Activated CD4-positive, alpha-beta T cell treated with anti-CD3 and anti-CD28 coated beads, Interleukin-2, amount 50 U/mL, for 24 hours (primary cell): ENCODE measurements around the gene KCTD14.
"Not testable (repeated sequence)": the region's sequence is repeated elsewhere in the genome, so short reads cannot be mapped to it uniquely, and the experiment has no call there.

Source experiments
- DNase-seq, 2 donors: peaks; one replicate each; pipeline ENCODE4 v3.0.0-alpha.2; 2020; ENCODE audit warnings: low read depth in 1 of 2, low spot score in 1 of 2

KCTD14 gene, protein sequence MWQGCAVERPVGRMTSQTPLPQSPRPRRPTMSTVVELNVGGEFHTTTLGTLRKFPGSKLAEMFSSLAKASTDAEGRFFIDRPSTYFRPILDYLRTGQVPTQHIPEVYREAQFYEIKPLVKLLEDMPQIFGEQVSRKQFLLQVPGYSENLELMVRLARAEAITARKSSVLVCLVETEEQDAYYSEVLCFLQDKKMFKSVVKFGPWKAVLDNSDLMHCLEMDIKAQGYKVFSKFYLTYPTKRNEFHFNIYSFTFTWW

DNA sequence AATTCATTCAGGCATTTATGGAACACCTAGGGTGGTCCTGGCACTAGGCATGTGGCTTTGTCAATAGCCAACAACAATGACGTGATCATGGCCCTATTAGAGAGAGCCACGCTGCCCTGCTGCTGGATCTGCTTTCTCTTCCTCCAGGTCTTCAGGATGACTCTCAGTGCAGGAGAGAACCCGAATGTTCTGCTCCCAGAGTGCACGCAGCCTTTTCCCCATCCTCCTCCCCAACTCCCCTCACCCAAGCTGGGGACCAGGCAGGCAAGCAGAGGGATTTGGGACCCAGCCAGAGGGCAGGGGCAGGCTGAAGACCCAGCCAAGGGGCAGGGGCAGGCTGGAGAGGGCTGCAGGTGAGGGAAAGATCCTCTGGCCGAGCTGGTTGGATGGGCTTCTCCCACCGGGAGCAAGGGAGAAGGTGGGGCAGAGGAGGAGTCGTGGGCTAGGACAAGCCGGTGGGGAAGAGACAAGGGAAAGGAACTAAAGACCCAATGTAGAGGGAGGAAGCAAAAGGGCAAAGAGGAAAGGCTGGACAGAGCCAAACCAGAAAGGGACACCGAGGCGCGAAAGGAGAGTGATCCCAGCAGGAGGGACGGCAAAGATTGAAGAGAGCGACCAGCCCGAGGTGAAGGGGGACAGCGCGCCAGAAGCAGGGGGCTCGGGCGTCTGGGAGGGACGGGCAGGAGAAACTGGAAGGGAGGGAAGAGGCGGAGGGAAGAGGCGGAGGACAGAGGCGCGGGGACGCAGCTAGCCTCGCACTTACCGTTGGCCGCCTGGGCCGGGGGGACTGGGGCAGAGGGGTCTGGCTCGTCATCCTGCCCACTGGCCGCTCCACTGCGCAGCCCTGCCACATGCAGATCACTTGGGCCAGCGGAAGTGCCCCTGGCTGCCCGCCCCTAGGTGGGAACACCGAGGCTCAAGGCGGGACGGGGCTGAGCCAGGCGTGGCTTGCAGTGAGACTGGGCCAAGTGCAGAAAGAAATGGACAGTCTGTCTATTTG is at the start of gene KCTD14:
Gene KCTD14 (minus strand): TSS at position 880 of the 1,000 bp plus-strand sequence. CDS start 27 bp downstream, at position 853.
- DNase-seq: no peak

DNA sequence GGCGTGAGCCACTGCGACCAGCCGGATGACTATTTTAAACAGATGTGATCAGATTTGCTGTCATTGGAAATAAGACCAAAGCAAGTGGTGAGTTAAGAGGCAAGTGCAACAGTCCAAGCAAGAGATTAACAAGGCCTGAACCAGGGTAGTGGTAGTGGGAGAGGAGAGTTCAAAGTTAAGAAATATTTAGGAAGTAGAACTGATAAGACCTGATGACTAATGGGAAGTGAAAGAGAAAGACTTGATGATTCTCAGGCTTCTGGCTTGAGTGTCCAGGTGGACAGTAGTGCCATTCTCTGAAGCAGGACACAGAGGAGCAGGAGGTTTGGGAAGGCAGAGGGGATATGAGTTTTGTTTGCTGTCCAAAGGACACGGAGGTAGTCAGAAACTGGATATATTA is 49.4 kb upstream of the KCTD14 start:
- DNase-seq: no peak

DNA sequence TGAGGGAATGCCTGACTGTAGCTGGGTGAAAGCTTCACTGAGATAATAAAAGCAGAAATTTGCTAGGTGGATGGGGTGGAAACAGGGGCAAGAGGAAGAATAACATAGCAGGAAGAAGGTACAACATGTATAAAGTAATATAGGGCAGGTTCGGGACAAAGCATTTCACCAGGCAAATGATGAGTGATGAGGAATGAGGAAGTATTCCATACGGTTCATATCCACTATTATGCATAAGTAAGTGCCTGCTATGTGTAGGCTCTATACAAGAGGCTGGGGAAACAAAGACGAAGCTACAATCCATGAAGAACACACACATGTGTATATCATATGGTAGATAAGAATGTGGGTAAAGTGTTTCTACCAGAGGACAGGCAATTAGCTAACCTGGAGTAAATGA is 48.6 kb upstream of the KCTD14 start:
- no peak for DNase-seq

DNA sequence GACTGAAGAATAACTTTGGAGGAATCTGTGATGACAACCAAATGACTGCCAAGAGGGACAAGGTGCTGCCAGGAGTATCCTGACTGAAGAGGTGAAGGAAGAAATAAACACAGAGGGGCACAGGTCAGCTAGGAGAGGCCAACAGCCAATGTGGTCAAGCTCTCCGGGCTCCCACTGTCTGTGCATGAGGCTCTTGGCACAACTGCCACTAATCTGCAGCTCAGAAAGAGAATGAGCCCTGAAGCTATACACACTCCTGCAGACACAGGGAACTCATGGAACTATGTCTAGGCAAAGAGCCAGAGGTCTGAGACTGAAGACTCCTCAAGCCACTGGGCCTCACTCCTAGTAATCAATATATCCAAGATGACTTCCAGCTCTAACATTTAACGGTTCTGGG is 47.5 kb upstream of the KCTD14 start:
- DNase-seq: no peak

DNA sequence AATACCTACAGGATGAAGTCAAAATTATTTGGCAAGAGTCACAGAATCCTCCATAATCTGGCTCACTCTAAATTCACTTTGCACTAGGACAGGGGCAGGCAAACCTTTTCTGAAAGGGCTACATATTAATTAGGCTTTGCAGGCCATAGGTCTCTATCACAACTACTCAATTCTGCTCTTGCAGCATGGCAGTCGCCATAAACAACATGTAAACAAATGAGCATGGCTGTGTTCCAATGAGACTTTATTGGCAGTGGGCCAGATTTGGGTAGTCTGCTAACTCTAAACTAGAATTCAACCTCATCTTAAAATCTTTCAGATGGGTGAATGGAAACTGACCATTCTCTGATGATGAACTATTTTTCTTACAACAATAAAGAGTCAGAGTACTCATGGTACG is 46.4 kb upstream of the KCTD14 start:
- DNase-seq: no peak

DNA sequence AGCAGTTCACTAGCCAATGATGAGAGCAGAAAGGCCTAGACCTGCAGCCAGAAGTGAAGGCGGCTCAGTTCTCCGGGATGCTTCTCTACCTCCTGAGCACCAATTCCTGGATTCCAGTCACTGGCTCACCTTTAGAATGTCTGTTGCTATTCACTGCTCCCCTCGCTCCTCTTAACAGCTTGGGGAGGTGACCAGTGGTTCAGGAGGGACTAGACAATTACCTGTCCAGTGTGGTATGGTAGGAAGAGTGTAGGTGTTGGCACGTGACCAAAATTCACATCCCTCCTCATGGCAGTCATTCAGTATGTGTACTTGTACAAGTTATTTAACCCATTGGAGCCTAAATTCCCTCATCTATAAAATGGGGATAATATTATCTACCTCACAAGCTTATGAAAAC is 44.6 kb upstream of the KCTD14 start:
- no peak for DNase-seq

DNA sequence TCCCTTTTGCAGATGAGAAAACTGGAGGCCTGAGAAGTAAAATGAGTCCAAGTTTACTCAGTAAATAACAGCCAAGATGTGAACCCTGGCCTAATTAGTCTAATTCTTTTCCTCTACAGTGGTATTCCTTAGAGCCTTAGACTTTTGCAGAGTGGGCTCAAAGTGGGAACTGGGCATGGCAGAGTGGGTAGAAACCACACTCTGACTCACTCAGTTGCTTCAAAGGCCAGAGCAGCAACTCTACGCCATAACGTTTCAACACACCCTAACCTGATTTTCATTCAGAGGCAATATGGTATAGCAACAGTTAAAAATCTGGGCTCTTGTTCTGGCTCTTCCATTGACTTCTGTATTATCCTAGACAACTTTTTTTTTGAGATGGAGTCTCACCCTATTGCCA is 43.4 kb upstream of the KCTD14 start:
- no peak for DNase-seq

DNA sequence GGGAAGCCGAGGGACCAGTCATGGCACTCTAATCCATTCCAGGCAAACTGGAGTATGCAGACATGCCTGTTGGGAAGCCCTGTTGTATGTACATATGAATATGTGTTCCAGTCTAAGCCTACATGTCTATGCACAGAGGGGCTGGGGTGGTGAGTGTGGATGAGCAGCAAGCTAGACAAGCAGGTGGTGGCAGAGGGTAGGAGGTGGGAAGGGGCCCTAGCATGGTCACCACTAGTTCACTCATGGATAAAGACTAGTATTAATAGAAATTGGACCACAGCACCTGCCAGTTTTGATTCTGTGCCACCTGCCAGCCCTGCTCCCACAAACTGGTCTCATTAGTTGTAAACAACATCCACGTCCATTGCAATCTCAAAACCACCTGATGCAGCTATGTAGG is 42.1 kb upstream of the KCTD14 start:
- DNase-seq: no peak

DNA sequence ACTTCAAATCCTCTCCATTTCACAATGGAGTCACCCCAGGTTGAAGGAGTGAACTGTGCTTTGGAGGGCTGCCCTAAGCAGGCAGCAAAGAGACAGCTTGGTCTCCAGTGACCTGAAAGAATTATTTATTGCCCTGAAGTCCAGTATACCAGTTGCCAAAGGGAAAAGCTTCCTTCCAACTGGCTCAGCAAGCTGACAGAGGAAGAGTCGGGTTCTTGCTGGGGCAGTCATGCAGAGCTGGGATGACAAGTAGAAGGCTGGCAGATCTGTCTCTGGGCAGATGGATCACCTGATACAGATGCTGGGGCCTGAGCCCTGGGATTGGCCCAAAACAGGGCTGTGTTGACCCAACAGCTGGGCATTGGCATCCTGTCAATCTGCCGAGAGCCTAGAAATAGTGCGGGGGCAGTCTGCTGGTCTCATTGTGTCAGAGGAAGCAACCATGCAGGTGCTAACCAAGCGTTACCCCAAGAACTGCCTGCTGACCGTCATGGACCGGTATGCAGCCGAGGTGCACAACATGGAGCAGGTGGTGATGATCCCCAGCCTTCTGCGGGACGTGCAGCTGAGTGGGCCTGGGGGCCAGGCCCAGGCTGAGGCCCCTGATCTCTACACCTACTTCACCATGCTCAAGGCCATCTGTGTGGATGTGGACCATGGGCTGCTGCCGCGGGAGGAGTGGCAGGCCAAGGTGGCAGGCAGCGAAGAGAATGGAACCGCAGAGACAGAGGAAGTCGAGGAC is 40.5 kb upstream of the KCTD14 start, which contains the start of gene THRSP:
Gene THRSP (plus strand): TSS at position 422 of the 742 bp plus-strand sequence. CDS start 21 bp downstream, at position 443.
- DNase-seq: no peak

DNA sequence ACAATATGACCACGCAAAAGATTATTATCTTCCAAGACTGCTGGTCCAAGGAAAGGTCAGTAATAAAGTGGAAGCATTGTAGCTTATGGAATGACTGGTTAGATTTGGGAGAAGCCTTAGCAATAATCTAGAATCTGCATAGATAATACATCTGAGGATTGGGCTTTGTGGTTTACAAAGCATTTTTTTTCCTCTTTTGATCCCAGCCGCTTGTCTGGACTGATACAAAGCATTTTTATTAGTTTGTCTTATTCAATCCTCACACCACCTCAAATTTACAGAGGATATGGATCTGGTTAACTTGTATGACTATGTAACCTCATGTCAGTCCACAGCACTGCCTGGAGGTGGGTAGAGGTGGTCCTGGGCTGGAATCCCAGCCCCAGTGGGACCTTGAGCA is 39.6 kb upstream of the KCTD14 start:
- DNase-seq: no peak

DNA sequence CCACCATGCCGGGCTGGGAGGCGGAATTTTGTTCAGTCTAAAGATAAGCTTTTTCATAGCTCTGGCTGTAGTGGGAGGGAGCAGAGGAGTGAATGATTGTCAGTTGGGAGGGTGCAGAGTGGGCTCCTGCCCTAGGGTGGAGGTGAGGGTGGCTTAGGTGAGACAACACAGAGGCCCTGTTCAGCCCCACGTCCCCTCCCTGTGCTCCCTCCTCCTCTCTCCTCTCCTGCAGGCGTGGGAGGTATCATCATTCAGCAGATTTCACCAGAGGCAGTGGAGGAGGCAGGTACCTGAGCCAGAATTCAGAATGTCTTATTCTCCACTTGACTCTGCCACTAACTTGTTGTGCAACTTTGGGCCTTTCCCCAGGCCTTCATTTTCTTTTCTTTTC is 38.8 kb upstream of the KCTD14 start:
- no peak for DNase-seq

DNA sequence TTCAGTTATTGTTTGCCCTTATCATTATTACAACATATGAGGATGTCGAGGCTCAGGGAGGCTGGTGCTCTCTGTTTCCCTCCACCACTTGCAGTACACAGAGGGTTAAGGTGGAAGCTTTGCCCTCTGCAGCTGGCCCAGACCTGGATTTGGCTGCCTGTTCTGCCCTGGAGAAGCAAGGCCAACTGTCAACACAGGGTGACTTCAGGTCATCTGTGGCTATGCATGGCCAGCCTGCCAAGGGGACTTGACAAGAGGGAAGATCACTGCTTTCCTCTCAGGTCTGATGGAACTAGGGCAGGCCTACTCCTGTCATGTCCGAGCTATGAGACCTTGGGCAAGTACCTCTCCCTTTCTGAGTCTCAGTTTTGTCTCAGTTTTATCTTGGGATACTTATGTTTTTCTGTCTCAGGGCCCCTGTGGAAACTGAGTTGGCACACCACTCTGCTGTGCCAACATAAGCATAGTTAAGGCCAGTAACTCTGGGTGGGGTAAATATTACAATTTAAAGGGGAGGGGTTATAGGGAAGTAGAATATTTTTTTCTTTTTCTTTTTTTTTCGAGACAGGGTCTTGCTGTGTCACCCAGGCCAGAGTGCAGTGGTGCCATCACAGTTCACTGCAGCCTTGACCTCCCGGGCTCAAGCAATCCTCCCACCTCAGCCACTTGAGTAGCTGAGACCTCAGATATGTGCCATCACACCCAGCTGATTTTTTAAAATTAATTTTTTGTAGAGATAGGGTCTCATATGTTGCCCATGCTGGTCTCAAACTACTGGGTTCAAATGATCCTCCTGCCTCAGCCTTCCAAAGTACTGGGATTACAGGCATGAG is 38.2 kb upstream of the KCTD14 start:
- no peak for DNase-seq

DNA sequence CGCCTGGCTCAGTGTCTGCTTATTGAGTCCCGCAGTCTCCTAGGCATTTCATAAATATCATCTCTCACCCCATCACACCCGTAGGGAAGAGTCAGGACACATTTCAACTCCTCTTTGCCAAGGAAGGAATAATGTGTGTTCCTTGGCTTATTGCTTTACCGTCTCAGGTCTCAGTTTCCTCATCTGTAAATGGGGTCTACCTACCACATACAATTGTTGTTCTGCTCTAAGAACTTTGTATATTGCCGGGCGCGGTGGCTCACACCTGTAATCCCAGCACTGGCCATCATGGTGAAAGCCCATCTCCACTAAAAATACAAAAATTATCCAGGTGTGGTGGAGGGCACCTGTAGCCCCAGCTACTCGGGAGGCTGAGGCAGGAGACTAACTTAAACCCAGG is 37.5 kb upstream of the KCTD14 start:
- no peak for DNase-seq

DNA sequence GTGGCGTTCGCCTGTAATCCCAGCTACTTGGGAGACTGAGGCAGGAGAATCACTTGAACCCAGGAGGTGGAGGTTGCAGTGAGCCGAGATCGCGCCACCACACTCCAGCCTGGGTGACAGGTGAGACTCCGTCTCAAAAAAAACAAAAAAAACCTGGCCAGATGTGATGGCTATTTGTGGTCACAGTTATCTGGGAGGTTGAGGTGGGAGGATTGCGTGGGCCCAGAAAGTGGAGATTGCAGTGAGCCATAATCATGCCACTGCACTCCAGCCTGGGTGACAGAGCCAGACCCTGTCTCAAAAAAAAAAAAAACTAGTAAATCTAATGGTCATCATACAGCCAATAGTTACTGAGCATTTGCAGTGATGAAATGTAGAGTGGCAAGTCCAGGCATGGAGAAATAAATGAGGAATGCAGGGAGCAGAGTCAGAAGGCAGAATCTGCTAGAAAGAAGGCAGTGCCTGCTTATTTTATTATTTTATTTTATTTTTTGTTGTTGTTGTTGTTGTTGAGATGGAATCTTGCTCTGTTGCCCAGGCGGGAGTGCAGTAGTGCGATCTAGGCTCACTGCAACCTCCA is 36.8 kb upstream of the KCTD14 start:
- not testable (repeated sequence) for DNase-seq

DNA sequence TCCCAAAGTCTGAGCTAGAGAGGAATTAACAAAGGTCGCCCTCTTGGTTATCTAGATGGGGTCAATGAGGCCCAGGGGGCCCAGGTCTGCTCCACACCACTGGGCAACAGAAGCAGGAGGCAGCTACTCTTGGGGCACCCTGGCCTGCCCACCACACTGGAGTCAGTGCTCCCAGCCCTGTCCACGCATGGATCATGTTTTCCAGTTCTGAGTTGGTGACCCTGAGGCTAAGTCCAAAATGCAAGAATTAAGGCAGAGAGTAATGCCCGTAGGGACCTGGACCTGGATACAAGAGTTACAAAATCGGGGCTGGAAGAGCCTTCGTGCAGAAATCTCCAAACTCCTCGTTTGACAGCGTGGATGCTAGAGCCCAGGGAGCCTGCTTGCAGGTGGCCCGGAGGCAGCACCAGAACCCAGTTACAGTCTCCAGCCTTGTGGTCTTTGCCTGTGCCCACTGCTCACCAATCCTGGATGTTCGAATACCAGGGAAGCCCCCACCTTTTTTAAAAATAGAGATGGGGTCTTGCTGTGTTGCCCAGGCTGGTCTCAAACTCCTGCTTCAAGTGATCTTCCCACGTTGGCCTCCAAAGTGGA is 34.5 kb upstream of the KCTD14 start:
- no peak for DNase-seq

DNA sequence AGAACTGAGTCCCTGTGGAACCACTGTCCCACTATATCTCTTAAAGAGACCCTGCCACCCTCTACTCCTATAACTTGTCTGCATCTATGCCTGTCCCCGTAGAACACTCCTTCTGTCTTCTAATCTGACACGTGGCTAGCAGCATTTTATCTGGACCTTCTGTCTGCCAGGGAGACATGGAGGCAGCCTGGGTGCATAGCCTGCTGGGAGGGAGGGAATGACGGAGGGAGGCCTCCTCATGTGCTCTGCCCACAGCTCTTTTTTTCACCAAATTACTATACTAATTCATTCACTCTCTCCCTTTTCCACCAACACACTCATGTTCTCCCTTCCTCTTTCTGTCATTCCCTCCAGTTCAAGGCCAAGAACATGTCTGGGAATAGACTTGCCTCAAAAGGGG is 33.0 kb upstream of the KCTD14 start:
- DNase-seq: no peak

DNA sequence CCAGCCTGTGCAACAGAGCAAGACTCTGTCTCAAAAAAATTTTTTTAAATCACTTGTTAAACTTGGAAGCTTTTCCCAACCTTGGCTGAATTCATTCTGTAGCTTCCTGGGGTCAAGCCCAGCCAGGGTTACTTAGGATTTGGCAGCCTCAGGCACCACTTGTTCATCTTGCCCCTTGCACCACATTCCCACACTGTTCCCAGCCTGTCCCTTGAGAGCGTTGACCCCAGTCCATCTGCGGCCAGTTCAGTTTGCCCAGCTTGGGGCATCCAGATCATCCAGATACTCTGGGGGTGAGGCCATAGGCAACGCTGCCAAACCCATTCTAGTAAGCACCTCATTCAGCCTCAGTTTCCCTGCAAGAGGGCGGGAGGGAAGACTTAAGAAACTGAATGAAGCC is 31.9 kb upstream of the KCTD14 start:
- DNase-seq: no peak

DNA sequence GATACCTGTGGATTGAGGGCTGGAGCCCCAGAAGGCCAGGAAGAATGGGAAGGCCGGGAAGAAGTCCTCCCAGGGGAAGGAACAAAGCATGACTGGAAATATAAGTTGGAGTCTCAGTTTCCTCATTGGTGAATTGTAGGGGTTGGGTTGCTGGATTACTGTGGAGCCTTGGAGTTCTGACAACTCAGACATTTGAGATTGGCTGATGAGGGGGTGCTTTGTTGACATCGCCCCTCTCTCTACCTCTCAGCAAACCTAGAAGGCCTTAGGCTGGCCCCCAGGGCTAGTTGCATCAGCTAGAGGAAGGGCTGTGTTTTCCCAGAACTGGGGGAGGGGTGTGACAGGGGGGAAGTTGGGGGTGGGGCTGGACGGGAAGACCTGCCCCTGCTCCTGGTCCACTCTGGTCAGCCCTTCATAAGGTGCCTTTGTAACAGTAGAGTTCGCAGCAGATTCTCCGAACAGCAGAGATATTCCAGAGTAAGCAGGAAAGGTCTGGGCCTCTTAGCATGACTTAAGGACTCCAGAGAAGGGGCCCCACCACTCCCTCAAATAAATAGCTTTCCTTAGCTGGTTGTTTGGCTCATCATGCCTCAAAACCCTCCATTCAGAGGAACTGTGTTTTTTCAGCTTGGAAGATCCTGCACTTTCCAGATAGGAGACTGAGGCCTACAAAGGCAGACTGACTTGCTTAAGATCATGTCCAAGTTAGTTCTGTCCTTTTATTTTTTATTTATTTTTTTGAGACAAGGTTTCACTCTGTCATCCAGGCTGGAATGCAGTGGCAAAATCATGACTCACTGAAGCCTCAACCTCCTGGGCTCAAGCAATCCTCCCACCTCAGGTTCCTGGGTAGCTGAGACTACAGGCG is 28.1 kb upstream of the KCTD14 start:
- no peak for DNase-seq

DNA sequence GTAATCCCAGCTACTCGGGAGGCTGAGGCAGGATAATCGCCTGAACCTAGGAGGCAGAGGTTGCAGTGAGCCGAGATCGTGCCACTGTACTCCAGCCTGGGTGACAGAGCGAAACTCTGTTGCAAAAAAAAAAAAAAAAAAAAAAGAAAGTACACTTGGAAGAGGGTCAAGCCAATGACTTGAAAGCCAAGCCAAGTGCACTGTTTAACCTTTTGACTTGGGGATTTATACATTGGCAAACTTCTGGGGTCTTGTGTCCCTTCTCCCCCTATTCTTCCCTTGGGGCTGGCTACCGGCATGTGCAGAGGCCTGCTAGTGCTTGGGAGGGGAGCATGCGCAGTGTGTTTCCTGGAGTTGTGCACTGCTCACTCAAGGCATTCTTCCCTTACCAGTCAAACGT is 26.3 kb upstream of the KCTD14 start:
- DNase-seq: no peak
